ENCODE results near the gene IRF2.
"Not testable (repeated sequence)": the region's sequence is repeated elsewhere in the genome, so short reads cannot be mapped to it uniquely, and the experiment has no call there.

The IRF2 gene

DNA sequence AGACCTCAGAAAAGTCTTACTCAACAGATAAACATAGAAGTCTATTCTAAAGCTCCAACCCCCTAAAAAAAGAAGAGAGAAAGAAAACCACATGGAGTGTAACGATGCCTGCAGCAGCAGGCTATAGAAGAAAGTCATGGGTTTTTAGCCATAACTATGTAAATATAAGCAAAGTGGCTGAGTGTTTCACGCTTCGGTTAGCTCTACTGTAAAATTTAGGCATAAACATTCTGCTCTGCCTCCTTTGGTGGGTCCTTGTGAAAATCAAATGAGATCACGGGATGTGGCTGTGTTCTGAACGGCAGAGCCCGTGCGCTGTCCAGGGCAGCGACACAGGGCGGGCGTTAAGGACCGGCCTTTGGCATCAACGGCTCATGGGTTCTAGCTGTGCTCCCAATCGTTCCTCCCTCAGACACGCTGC lies 78.4 kb downstream of the IRF2 start:
- in situ Hi-C loops (cut with HindIII; ENCODE audit: low sequenced_read_pairs): no loop called here

DNA sequence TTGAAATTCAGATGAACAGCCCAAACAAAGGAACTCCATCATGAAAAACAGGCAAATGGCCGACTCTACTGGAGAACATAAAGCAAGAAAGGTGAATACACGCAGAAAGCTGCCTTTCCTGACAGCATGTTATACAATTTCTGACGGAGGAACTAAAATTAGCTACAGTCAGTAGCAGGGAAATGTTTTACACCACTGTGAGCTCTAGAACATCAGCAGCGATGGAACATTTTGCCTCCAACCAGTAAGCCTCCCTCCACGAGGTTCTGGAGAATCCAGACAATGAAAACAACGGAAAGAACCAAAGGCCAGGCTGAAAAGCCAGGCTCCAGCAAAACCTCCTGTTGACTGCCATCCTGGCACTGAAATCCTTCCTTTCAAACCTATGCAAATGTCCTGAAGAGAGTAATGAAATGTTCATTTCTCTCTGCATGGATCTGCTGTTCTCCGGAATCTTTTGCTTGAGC lies 78.9 kb downstream of the IRF2 start:
- in situ Hi-C loops (cut with HindIII; ENCODE audit: low sequenced_read_pairs): no loop called here

DNA sequence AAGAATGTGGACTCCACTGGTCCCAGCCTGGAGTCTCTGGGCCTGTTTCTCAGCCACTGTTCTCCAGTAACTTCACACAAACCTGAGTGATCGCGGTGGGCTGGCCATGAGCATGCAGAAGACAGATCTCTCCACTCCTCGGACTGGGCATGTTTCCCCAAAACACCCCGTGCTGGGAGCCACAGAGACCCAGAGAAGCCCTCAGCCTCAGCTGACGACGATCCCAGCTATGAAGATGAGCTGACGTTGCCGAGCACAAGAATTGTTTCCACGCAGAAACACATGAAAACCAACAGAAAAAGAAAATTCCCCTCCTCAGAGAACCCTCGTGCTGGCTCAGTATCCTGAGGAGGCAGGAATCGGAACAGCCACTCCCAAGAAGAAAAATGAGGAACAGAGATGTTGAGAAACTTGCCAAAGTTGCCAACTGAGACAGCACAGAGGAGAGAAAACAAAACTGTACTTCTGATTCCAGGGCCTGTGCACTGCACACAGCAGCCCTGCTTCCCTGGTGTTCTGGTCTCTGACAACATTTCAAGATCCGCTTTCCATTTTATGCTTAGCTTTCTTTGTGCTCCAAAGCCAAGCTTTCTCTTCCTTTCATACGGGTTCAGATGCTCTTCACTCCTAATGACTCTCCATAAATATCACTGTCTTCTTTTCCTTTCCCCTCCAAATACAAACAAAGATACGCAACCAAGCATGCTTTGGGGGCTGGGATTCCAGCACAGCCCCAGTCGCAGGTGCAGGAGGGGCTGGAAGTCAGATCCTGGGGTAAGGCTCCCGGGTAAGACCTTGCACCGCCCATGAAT lies 81.4 kb downstream of the IRF2 start:
- in situ Hi-C loops (cut with HindIII; ENCODE audit: low sequenced_read_pairs): loop anchor here (5.0 kb wide), 1 partner anchor 49 kb away; no protein-coding TSS in a partner anchor

DNA sequence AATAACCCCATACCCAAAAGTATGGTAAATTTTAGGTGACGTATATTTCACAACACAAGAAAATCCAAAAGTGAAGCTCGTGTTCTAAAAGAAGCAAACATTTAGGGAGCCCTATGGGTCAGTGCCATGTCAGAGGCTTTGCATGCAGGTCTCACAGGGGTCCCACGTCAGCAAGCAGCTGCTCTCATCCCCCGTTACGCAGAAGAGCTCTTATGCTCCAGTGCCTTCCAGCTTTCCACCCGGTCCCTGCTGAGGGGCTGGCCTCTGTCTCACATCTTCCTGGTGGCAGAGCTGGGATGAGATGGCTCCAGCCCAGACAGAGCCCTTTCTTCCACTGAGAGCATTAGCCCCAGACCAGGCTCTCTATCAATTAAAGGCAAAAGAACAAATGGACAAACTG lies 82.0 kb downstream of the IRF2 start:
- in situ Hi-C loops (cut with HindIII; ENCODE audit: low sequenced_read_pairs): loop anchor here (5.0 kb wide), 1 partner anchor 50 kb away; no protein-coding TSS in a partner anchor

DNA sequence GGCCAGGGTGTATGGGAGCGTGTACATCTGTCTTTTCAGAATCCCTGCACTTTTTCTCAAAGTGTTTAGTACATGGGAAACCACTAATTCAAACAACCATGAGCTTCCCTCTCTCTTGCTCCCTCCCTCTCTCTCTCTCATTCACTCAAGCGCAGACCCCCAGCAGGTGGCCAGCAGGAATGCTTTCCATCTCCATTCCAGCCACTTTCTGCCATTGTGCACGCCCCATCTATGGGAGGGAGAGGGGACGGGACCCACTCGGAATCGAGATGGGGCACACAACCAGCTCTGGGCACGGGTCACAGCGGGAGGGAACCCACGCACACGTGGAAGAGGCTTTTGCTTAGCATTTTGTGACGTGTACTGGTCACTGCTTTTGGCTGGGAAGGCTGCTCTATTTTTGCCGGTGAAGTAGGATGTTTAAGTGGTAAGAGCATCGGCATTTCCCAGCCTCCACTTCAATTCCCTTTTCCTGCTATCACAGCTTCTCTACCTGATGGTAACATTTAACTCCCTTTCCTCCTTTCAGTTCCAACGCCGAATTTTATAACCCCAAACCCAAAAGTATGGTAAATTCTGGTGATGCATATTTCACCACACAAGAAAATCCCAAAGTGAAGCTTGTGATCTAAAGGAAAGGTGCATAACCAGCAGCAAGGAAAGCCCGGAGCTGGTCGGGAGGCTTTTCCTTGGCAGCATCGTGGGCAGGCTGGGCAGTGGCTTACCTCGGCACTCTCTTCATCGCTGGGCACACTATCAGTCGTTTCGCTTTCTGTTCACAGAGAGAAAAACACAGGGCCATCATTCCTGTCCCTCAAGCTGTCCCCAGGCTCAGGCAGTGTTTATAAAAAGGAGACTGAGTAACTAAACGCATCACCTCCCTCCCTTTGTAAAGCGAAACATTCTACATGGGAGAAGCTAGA lies 84.1 kb downstream of the IRF2 start:
- in situ Hi-C loops (cut with HindIII; ENCODE audit: low sequenced_read_pairs): loop anchor here (5.0 kb wide), 1 partner anchor 52 kb away; no protein-coding TSS in a partner anchor

DNA sequence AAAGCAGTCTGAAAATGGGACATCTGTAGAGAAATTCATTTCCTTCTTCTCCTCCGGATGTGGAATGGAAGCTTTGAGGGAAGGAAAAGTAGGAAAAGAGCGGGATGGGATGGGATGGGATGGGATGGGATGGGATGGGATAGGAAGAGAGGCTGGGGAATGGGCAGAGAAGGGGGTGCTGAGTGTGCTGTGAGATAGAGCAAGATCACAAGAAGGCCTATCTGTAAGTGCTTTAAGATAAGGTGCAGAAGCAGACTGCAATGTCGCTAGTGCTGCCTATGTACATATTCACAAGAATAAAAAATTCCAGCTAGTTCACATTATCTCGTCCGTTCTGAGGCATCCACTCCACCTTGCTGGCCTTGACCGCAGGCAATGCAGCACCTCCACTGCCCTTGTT lies 86.2 kb downstream of the IRF2 start:
- in situ Hi-C loops (cut with HindIII; ENCODE audit: low sequenced_read_pairs): no loop called here

DNA sequence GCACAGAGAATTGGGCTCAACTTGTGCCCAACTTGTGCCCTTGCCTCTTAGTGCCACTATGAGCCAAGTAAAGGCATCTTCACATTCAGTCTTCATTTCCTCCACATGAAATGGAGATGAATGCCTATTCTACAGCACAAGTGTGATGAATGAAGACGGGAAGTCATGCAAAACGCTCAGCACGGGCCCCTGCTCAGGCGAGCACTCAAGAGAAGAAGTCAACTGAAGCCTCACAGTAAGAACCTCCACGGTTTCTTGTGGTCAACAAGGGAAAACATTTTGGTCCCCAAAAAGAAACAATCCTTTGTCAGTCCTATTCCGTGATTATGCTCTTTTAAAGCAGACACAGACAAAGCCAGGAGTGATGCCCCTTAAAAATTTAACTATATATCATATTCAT lies 87.0 kb downstream of the IRF2 start:
- in situ Hi-C loops (cut with HindIII; ENCODE audit: low sequenced_read_pairs): no loop called here

DNA sequence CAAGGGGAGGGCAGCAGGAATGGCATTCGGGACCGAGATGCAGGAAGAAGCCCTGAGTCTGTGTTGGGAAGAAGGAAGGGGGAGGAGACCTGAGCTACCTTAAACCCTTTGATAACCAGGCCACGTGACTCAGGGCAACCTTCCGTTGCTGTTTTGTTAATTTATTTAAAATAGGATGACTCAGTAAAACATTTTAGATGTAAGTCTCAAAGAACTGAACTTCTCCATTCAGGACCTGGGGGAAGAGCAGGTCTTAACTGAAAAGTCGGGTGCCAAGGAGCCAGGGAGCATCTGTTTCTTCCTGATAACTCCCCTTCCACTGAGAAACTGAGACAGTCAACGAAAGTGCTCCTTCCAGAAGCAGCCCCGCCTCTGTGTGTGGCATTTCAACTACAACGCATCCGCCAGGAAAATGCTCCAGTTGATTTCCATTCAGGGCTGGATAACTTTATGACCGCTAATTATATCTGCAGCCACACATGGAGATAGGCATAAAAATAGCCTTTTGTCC lies 88.0 kb downstream of the IRF2 start:
- in situ Hi-C loops (cut with HindIII; ENCODE audit: low sequenced_read_pairs): no loop called here

DNA sequence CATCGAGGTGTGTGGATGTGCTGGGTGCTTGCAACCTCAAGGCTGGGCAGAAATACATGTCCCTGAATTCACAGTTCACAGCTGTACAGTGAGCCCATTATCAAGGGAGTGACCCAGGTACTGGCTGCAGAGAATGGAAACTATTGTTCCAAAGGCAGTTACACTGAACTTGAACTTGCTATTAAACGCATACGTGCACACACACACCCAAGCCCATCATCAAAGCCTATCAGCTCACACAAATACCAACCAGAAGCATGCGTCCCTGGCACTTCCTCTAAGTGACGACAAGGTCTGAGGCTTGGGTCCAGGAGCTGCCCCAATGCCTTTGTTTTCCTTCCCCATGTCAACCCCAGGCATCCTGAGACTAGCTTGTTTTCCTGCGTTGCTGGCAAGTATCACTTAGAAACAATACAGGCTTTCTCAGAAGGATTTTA lies 88.6 kb downstream of the IRF2 start:
- in situ Hi-C loops (cut with HindIII; ENCODE audit: low sequenced_read_pairs): no loop called here

DNA sequence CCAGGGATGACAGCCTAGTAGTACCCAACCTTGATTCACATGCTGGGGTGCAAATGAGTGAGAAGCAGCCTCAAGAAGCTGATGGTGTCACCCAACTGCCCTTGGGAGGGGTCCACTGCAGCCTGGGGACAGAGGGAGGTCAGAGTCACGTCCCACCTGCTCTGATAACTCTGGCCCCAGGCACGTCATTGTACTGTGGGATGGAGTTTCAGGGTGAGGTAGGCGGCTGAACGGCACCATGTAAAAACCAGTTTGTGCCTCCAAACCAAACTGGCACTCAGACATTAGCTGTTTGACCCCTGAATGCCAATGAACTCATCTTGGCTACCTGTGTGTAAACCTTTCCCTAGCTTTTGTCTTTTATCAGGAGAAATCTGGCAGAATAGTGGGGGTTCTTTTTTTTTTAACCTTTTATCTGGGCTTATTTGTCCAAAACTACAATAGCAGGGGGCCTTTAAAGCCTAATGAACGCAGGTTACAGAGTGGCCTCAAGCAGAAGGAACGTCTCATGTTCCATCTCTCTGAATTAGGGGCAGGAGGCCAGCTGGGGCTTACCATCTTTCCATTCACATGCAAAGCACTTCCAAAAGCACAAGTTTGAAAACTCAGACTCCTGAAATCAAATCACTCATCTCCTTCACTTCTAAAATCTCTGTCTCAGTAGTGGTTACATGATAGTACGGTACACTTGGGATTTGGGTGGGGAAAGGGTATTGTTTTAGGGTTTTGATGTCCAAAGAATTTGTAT lies 89.4 kb downstream of the IRF2 start:
- in situ Hi-C loops (cut with HindIII; ENCODE audit: low sequenced_read_pairs): no loop called here

DNA sequence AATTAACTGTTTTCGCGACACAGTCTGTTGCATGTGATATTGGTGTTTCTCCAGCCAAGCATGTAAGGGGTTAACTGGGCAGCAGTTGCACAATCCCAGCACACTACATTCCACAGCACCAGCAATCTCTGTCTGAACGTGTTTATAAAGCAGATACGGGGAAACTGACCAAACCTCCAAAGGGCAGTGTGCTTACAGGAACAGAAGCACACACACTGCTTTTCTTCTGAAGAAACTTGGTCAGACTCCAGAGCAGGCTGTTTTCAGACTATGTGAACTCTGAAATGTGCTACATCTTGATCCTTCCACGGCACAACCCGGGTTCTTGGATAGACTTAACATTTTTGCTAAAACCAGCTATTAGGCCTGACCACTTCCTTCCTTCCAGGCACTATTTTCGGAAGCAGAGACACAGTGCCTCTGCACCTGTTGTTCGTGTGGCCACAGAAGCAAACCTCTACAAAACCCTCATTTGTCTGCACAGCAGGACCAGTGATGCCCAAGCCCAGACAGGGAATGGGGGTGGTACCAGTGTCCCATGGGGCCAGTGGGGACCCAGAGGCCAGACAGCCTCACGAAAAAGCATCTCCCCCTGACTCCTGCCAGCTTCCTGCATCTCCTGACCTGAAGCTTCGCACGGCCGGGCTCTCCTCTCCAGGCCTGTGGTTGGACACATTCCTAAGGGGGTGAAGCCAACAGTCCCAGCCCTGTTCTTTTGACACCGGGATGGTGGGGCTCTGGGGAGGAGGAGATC lies 90.1 kb downstream of the IRF2 start:
- in situ Hi-C loops (cut with HindIII; ENCODE audit: low sequenced_read_pairs): no loop called here

DNA sequence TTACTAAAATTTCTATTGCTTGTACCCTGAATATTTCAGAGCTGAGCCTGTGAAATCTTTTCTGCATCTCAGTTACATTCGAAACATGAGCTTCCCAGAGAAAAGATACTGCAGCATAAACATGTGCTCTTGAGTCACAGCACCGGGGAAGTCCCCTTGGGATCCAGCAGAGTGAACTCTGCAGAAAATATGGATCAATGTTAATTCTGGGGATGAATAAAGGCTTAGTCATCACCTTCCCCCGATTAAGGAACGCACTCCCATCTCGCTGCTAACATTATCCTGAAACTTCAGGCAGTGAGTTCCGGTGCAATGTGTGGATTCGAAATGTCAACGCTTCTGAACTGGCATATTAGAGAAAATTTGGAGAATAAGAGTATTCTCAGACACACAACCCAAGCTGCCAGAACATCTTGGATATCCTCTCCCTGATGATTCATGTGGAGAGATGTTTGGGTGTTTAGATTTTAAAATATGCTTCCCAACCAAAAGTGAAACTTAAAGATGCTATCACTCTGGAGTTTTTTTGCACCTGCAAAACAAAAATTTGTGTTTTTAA lies 90.8 kb downstream of the IRF2 start:
- in situ Hi-C loops (cut with HindIII; ENCODE audit: low sequenced_read_pairs): no loop called here

DNA sequence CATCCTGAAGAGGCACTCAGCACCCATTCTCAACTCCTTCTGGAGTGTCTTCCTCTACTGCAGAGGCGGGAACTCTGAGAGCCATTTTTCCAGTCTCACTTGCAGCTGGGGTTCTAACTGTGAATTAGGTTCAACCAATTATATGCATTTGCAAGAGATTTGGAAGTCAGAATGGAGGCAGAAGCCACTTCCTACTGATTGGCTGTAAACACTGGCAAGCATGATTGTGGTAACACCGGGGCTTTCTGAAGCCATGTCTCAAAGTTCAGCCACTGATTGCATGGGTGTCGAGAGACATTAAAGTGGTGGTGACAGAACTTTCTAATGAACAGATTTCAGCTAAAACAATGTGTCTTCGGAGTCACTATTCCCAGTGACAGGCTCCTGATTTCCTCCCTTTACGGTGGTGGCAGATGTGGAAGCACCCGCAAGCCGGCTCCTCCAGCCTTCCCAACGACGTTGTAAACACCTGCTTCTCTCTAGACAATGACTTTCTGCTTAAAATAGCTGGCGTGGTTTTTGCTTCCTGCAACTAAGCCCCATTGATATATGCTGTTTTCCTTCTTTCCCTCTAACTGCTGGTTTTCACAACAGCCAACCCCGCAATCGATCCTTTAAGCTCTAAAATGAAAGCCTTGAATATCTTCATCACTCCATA lies 92.0 kb downstream of the IRF2 start:
- in situ Hi-C loops (cut with HindIII; ENCODE audit: low sequenced_read_pairs): no loop called here

DNA sequence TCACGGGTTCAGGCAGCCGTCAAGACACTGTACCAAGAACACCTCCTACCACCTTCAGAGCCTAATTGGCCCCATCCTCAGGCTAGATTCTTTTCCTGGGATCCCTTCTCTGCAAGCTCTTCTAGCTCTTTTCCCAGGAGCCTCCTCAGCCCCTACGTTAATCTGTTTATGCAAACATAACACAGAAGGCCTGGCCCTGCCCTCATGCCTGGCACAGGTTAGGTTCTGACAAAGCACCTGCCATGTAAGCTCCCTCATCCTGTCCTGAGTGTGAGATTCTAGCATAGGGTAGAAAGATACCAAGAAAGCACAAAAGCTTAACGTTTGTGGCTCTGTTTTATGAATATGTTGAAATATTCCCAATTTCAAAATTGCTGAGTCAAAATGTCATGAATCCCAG lies 93.6 kb downstream of the IRF2 start:
- in situ Hi-C loops (cut with HindIII; ENCODE audit: low sequenced_read_pairs): no loop called here

DNA sequence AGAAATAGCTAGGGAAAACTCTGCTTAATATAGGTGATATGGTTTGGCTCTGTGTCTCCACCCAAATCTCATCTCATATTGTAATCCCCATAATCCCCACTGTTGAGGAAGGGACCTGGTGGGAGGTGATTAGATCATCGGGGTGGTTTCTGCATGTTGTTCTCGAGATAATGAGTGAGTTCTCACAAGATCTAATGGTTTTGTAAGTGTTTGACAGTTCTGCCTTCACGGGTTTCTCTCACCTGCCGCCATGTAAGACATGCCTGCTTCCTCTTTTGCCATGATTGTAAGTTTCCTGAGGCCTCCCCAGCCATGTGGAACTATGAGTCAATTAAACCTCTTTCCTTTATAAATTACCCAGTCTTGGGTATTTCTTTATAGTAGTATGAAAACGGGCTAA lies 94.1 kb downstream of the IRF2 start:
- in situ Hi-C loops (cut with HindIII; ENCODE audit: low sequenced_read_pairs): not testable (repeated sequence)

DNA sequence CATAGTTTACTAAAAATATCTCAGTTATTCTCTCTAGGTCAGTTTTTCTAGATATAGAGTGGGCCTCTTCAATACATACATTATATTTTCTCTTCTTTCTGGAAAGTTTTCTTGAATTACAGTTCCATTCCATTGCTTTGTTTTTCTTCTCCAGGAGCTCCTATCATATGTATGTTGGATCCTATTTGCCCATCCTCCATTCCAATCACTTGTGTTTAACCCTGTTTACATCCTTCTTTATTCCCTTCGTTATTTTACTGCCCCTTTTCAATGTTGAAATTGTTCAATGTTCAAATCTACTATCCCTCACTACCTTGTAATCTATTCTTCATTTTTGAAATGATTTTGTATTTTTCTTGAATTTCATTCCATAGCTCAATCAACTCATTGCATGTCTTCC lies 97.4 kb downstream of the IRF2 start:
- in situ Hi-C loops (cut with HindIII; ENCODE audit: low sequenced_read_pairs): no loop called here

DNA sequence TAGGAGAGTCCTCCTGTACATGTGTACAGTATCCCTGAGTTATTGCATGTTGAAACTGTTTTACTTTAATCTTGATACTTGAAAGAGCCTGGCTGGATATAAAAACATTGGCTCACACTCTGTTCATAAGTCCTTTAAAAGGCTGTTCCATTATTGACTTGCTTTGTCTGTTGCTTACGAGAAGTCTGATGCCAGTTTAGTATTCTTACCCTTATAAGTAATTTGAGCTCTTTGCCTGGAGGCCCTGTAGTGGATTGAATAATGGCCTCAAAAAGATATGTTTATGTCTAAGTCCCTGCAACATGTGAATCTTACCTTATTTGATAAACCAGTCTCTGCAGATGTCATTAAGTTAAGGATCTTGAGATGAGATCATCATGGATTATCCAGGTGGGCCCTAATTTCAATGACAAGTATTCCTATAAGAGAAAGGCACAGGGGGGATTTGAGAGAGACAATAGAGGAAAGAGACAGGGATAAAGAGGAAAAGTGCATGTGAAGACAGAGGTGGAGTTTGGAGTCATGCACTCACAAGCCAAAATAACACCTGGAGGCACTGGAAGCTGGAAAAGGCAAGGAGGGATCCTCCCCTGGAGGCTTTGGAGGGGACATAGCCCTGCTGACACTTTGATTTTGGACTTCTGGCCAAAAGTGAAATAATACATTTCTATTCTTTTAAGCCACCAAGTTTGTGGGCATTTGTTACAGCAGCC lies 98.1 kb downstream of the IRF2 start:
- in situ Hi-C loops (cut with HindIII; ENCODE audit: low sequenced_read_pairs): no loop called here

DNA sequence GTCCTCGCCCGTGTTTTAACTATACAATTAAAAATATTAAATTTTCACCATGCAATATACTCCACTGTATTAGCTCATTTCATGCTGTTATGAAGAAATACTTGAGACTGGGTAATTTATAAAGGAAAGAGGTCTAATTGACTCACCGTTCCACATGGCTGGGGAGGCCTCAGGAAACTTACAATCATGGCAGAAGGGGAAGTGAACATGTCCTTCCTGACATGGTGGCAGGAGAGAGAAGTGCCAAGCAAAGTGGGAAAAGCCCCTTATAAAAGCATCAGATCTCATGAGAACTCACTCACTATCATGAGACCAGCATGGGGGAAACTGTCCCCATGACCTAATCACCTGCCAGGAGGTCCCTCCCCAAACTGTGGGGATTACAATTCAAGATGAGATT lies 98.7 kb downstream of the IRF2 start:
- in situ Hi-C loops (cut with HindIII; ENCODE audit: low sequenced_read_pairs): not testable (repeated sequence)

DNA sequence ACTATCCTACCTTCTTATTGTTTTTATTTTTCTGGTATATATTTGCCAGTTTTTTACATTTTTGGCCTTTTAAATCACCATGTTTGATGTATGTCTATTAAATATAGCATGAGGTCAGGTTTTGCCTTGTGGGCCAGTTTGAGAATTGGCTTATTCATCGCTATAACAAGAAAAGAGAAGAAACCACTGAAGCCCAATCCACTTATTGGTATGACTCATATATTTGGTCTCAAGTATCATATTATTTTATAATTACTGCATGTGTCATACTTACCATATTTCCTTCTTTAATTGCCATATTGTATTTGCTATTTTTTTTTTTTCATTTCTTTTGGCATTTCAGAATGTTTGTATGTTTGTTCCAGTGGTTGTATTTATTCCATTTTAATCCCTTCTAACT lies 99.3 kb downstream of the IRF2 start:
- in situ Hi-C loops (cut with HindIII; ENCODE audit: low sequenced_read_pairs): no loop called here

Data from endothelial cell of hepatic sinusoid (primary cell).